Astrocyte of the cerebellum (primary cell): ENCODE data around the gene KANK4.

Experiments
- DNase-seq: peaks from one replicate; pipeline ENCODE4 v3.0.0-alpha.2; 2011; ENCODE audit warnings: low read depth
- H3K4me3 ChIP-seq: 2 replicates; pipeline ENCODE4 v1.5.1; 2011; ENCODE audit warnings: mild to moderate bottlenecking, low read depth, low read length, moderate library complexity
- in situ Hi-C: cut with HindIII; loops from 2 replicates; pipeline ENCODE4 v1.10.0; 2017; ENCODE audit warnings: low sequenced_read_pairs
- TF ChIP-seq, protein P1 (sequence below): IDR thresholded peaks from 2 replicates; pipeline ENCODE4 v1.5.1; 2012; ENCODE audit warnings: low read length, low read depth, moderate library complexity, mild to moderate bottlenecking; ENCODE audit errors: missing control alignments

Gene KANK4

DNA sequence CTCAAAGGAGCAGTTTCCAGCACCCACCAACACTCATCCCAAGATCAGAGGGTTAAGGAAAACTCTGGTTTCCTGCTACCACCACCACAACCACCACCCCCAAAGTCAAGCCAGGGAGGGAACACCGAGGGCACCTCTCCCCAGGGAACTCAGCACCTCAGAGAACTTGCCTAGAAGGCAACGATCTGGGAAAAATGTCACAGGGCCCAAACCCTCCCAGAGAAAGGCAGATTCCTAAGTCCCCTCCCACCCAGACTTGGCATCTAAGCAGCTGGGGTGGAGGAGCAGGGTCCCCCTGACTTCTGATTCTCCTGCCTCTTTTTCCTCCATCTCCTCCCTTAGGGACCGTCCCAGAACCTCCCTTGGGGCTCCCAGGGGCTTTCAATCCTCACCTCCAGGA is 10.6 kb downstream of the KANK4 start:
- TF ChIP-seq, protein P1, sequence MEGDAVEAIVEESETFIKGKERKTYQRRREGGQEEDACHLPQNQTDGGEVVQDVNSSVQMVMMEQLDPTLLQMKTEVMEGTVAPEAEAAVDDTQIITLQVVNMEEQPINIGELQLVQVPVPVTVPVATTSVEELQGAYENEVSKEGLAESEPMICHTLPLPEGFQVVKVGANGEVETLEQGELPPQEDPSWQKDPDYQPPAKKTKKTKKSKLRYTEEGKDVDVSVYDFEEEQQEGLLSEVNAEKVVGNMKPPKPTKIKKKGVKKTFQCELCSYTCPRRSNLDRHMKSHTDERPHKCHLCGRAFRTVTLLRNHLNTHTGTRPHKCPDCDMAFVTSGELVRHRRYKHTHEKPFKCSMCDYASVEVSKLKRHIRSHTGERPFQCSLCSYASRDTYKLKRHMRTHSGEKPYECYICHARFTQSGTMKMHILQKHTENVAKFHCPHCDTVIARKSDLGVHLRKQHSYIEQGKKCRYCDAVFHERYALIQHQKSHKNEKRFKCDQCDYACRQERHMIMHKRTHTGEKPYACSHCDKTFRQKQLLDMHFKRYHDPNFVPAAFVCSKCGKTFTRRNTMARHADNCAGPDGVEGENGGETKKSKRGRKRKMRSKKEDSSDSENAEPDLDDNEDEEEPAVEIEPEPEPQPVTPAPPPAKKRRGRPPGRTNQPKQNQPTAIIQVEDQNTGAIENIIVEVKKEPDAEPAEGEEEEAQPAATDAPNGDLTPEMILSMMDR: no peak
- no peak for DNase-seq
- in situ Hi-C loops: no loop called here
- H3K4me3 ChIP-seq: no peak overlapping the region

DNA sequence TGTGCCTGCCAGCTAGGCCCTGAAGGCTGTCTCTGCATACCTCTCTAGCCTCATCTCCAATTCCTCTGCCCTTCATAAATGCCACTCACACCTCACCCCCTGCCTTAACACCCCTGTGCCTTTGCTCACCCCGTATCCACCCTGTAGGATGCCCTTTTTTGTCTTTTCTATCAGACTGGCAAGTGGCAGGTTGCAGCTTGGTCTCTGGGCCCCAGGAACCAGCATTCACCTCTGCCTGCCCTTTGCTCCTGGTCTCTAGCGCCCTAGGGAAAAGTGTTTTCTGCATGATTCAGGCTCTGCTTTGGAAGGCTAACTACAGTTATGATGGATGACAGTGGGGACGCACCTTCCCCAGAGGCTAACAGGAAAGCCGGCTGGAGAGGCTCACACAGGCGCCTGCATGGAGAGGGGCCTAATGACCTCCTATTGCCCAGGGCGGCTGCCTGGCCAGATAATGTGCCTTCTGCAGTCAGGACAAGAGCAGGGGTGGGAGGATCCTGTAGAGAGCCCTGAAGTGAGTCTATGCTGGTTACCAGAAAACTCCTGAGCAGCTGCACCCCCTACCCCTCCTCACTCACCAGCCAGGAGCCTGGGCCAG is 11.2 kb downstream of the KANK4 start:
- in situ Hi-C loops: no loop called here
- DNase-seq: no peak
- H3K4me3 ChIP-seq: no peak overlapping the region
- TF ChIP-seq, protein P1: no peak

DNA sequence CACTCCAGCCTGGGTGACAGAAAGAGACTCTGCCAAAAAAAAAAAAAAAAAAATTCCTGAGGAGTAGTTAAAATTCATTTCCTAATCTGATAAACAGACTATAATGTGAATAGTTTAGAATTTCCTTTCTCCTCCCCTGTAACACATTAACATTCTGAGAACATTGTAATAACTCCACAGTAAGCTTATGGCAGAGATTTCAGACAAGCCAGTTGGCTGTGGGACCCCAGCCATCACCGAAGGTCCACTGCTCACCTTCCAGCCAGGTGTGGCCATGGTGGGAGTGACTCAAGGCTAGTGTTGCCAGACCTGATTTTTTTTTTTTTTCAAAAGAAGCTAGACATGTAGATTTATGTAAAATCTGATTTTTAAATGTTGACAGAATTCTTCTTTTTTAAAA is 11.8 kb downstream of the KANK4 start:
- TF ChIP-seq, protein P1: no peak
- DNase-seq: no peak
- in situ Hi-C loops: no loop called here
- no peak overlapping the region for H3K4me3 ChIP-seq

DNA sequence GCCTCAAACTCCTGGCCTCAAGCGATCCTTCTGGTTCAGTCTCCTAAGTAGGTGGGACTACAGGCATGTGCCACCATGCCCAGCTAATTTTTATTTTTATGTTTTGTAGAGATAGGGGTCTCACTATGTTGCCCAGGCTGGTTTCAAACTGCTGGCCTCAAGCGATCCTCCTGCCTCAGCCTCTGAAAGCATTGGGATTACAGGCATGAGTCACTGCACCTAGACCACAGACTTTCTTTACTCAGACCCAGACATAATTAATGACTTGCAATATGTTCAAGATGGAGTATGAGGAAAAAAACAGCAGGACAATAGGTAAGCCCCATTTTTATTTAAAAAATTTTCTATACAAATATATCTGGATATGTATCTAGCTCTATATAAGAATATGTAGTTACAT is 13.2 kb downstream of the KANK4 start:
- H3K4me3 ChIP-seq: no peak overlapping the region
- in situ Hi-C loops: no loop called here
- DNase-seq: no peak
- TF ChIP-seq, protein P1: no peak

DNA sequence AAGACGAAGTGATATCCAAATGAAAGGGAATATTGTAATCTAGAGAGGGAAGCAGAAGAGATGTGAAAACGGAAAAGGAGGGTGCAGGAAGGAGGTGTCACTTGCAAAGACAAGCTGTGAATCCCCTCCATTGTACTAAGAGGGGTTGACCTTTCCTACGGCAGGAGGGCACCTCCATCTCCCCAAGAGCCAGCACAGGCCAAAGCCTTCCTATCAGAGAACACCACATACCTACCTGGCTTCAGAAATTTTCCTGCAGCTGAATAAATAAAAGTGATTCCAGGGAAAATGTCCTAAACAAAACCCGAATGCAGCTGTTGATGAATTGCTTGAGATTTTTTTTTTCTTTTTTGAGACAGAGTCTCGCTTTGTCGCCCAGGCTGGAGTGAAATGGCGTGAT is 14.3 kb downstream of the KANK4 start:
- H3K4me3 ChIP-seq: no peak overlapping the region
- no peak for DNase-seq
- in situ Hi-C loops: no loop called here
- TF ChIP-seq, protein P1: no peak

DNA sequence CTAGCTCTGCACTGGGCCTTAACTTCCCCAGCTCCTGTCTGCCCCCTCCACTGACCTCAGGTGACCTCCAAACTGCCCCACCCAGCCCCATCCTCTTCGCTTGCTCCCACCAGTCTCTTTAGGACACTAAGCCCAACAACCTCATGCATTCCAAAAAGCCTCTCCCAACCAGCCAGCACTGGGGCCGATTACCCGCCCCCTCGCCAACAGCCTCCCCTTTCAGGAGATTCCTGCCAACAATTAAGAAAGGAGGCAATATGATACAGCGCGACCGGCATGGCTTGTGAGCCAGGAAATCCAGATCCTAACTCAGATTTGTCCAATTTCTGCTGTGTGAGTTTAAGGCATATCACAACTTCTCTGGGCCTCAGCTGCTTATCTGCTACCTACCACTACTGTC is 14.7 kb downstream of the KANK4 start:
- DNase-seq: no peak
- H3K4me3 ChIP-seq: no peak overlapping the region
- in situ Hi-C loops: no loop called here
- TF ChIP-seq, protein P1: no peak
